PC-9 (cell line): ENCODE results near the gene ARMC9. TPM values are rescaled to one million over a fixed set of nuclear protein-coding genes. Genes with fewer than 3 reads are reported as not detected.

Experiments used
- BruUV-seq: library from RNA; stranded (reverse); fragments of 400-500 nt; replicated peaks from 2 replicates; lab custom pipeline; 2021; lab: Mats Ljungman, UMichigan
- CTCF ChIA-PET: fragments of 300-600 bp; sonication (Branson Sonifier 250); formaldehyde crosslinking; loops from one replicate; lab custom pipeline; 2022; ENCODE audit warnings: antibody characterized with exemption; lab: Charles Lee
- POLR2A ChIA-PET: fragments of 300-600 bp; sonication (Branson Sonifier 250); formaldehyde crosslinking; loops from one replicate; lab custom pipeline; 2022; ENCODE audit warnings: antibody characterized with exemption; ENCODE audit not compliant: unreplicated experiment; lab: Charles Lee
- DNase-seq, 2 experiments: peaks; one replicate each; pipeline versions ENCODE4 v3.0.0 to v3.0.0-alpha.2; 2015 to 2022; ENCODE audit warnings: mixed read lengths in 1 of 2
- H2AFZ ChIP-seq: fragments of 200-600 bp; sonication (generic); 2 replicates; pipeline ENCODE4 v1.8.1; 2017; ENCODE audit warnings: antibody characterized with exemption
- H3F3A ChIP-seq: fragments of 200-600 bp; sonication (generic); 2 replicates; pipeline ENCODE4 v1.8.1; 2017; ENCODE audit warnings: antibody characterized with exemption, mild to moderate bottlenecking, low read depth; ENCODE audit not compliant: insufficient read depth
- H3K27ac ChIP-seq: fragments of 200-600 bp; sonication (generic); 2 replicates; pipeline ENCODE4 v1.6.1; 2016; ENCODE audit warnings: mixed run types
- H3K27me3 ChIP-seq: fragments of 200-600 bp; sonication (generic); 2 replicates; pipeline ENCODE4 v1.6.1; 2016; ENCODE audit warnings: low read depth, mixed run types; ENCODE audit not compliant: insufficient read depth
- H3K36me3 ChIP-seq: fragments of 200-600 bp; sonication (generic); 2 replicates; pipeline ENCODE4 v1.6.1; 2016; ENCODE audit warnings: low read depth, mixed run types
- H3K4me1 ChIP-seq: fragments of 200-600 bp; sonication (generic); replicated peaks from 2 replicates; pipeline ENCODE4 v1.6.1; 2016; ENCODE audit warnings: mixed run types; ENCODE audit not compliant: insufficient read depth
- H3K4me2 ChIP-seq: fragments of 200-600 bp; sonication (generic); 2 replicates; pipeline ENCODE4 v1.6.1; 2017; ENCODE audit warnings: mixed run types
- H3K4me3 ChIP-seq: fragments of 200-600 bp; sonication (generic); 2 replicates; pipeline ENCODE4 v1.6.1; 2016; ENCODE audit warnings: mixed run types
- H3K79me2 ChIP-seq: fragments of 200-600 bp; sonication (generic); 2 replicates; pipeline ENCODE4 v1.6.1; 2017; ENCODE audit warnings: low read depth, mixed run types
- H3K9me2 ChIP-seq: fragments of 200-600 bp; sonication (generic); 2 replicates; pipeline ENCODE4 v1.8.1; 2017; ENCODE audit warnings: mild to moderate bottlenecking; ENCODE audit not compliant: insufficient read depth
- H3K9me3 ChIP-seq: fragments of 200-600 bp; sonication (generic); 2 replicates; pipeline ENCODE4 v1.8.1; 2016; ENCODE audit warnings: low read depth; ENCODE audit not compliant: insufficient read depth
- H4K20me1 ChIP-seq: fragments of 200-600 bp; sonication (generic); 2 replicates; pipeline ENCODE4 v1.8.1; 2017; ENCODE audit not compliant: insufficient read depth
- EZH2 ChIP-seq: fragments of 200-600 bp; sonication (generic); IDR thresholded peaks from 2 replicates; pipeline ENCODE4 v1.8.0; 2017; ENCODE audit warnings: antibody characterized with exemption, low read depth
- intact Hi-C: fragments of 100-400 bp; cut with micrococcal nuclease; formaldehyde crosslinking; loops from one replicate; pipeline ENCODE4 v1.10.0; 2022; ENCODE audit not compliant: unreplicated experiment
- total RNA-seq: library from RNA; stranded (reverse); gene quantifications from 2 replicates; pipeline ENCODE4 v1.2.3, GENCODE V29; 2021
- TF ChIP-seq, protein P1 (sequence below): fragments of 200-600 bp; sonication (generic); conservative IDR thresholded peaks from 2 replicates; pipeline ENCODE4 v1.6.1; 2017; ENCODE audit warnings: mixed run types, antibody characterized with exemption, mild to moderate bottlenecking, moderate library complexity

ARMC9 gene
- total RNA-seq, 1 experiment from 2014 or later, result 23.4 TPM

DNA sequence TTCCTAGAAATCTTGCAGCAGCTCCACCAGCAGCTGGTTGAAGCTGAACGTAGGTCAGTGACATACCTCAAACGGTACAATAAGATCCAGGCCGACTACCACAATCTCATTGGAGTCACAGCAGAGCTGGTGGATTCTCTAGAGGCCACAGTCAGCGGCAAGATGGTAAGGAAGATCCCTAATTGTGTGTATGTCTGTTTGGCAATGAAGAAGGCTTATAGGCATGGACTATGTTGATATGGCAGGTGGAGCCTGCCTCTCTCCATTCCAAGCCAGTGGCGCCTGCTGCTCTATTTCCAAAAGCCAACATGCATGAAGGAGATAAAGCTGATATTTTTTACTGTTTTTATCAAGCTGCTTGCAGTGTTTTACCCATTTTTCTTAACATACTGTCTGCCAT, 36.8 kb downstream of the ARMC9 start:
- CTCF ChIA-PET, result no interaction called here
- H3K27me3 ChIP-seq, result no peaks in the 10 kb centered on the region
- no peak overlapping the region for H3K4me2 ChIP-seq
- no peak for DNase-seq
- H3K36me3 ChIP-seq, result no peaks in the 10 kb centered on the region
- no peak overlapping the region for H2AFZ ChIP-seq
- no TSS peak for BruUV-seq
- H3F3A ChIP-seq, result no peaks in the 10 kb centered on the region
- H3K9me3 ChIP-seq, result no peaks in the 10 kb centered on the region
- POLR2A ChIA-PET, result no interaction called here
- no peaks in the 10 kb centered on the region for H3K79me2 ChIP-seq
- H3K4me1 ChIP-seq, result no peaks in the 10 kb centered on the region
- H3K4me3 ChIP-seq, result no peak overlapping the region
- H3K27ac ChIP-seq, result no peak overlapping the region
- TF ChIP-seq, protein P1, sequence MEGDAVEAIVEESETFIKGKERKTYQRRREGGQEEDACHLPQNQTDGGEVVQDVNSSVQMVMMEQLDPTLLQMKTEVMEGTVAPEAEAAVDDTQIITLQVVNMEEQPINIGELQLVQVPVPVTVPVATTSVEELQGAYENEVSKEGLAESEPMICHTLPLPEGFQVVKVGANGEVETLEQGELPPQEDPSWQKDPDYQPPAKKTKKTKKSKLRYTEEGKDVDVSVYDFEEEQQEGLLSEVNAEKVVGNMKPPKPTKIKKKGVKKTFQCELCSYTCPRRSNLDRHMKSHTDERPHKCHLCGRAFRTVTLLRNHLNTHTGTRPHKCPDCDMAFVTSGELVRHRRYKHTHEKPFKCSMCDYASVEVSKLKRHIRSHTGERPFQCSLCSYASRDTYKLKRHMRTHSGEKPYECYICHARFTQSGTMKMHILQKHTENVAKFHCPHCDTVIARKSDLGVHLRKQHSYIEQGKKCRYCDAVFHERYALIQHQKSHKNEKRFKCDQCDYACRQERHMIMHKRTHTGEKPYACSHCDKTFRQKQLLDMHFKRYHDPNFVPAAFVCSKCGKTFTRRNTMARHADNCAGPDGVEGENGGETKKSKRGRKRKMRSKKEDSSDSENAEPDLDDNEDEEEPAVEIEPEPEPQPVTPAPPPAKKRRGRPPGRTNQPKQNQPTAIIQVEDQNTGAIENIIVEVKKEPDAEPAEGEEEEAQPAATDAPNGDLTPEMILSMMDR, result no peak
- no peak for TF ChIP-seq EZH2
- H3K9me2 ChIP-seq, result no peaks in the 10 kb centered on the region
- no peaks in the 10 kb centered on the region for H4K20me1 ChIP-seq
- intact Hi-C loops, result no loop called here

DNA sequence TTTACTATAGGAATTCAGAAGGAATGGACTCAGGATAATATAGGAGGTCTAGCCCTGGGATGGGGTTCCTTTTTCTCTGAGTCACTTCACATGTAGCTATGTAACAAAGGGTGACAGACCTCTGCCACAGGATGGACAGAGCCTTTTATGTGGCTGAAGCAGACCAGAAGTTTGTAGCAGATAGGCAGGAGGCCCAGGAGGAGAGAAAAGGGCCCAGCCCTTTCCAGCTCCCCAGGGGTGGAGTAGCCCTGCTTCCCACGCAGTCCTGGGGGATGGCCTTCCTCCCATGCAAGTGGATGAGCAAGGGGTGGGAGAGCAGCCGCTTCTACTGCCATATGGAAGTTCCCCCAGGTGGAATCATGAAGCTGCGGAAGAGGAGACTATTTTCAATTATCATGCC, 40.3 kb downstream of the ARMC9 start:
- H3K79me2 ChIP-seq, result no peaks in the 10 kb centered on the region
- POLR2A ChIA-PET, result no interaction called here
- intact Hi-C loops, result no loop called here
- no peaks in the 10 kb centered on the region for H3K36me3 ChIP-seq
- H3K4me2 ChIP-seq, result no peak overlapping the region
- no peaks in the 10 kb centered on the region for H3K4me1 ChIP-seq
- H4K20me1 ChIP-seq, result no peaks in the 10 kb centered on the region
- no peaks in the 10 kb centered on the region for H3K9me2 ChIP-seq
- no peak for DNase-seq
- no peaks in the 10 kb centered on the region for H3F3A ChIP-seq
- H3K27ac ChIP-seq, result no peak overlapping the region
- H2AFZ ChIP-seq, result no peak overlapping the region
- H3K4me3 ChIP-seq, result no peak overlapping the region
- no peaks in the 10 kb centered on the region for H3K27me3 ChIP-seq
- H3K9me3 ChIP-seq, result no peaks in the 10 kb centered on the region
- TF ChIP-seq EZH2, result no peak
- TF ChIP-seq, protein P1, result no peak
- CTCF ChIA-PET, result interaction anchor here (0.6 kb wide), 1 partner anchor 72 kb away, joined by 3 read pairs; no protein-coding TSS in a partner anchor
- no TSS peak for BruUV-seq

DNA sequence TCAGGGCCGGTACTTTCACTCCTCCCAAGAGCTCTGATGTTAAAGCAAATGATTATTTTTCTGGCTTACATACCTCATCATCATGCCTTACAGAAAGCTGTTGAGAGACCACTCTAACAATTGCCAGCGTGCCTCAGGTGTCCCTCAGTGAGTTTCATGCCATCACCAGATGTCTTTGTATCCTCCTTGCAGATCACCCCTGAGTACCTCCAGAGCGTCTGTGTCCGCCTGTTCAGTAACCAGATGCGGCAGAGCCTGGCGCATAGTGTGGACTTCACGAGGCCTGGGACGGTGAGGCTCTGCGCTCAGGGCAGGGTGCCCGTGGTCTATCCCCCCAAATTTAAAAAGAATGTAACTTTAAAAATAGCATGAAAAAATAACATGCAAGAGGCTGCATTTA, 41.3 kb downstream of the ARMC9 start:
- POLR2A ChIA-PET, result interaction anchor here (0.6 kb wide), 1 partner anchor 506 kb away, joined by 3 read pairs; no protein-coding TSS in a partner anchor
- peaks cover 4% of the 10 kb centered on the region; the same call in 1 of the 2 replicates for H3F3A ChIP-seq
- no peak for DNase-seq
- CTCF ChIA-PET, result no interaction called here
- H3K36me3 ChIP-seq, result no peaks in the 10 kb centered on the region
- no peak overlapping the region for H3K4me3 ChIP-seq
- H3K27ac ChIP-seq, result no peak overlapping the region
- no peaks in the 10 kb centered on the region for H3K79me2 ChIP-seq
- H3K9me2 ChIP-seq, result no peaks in the 10 kb centered on the region
- H3K4me1 ChIP-seq, result peaks cover 4% of the 10 kb centered on the region
- no peaks in the 10 kb centered on the region for H3K9me3 ChIP-seq
- no peaks in the 10 kb centered on the region for H4K20me1 ChIP-seq
- no TSS peak for BruUV-seq
- H2AFZ ChIP-seq, result no peak overlapping the region
- H3K4me2 ChIP-seq, result no peak overlapping the region
- intact Hi-C loops, result no loop called here
- TF ChIP-seq, protein P1, result no peak
- TF ChIP-seq EZH2, result no peak
- H3K27me3 ChIP-seq, result no peaks in the 10 kb centered on the region
